Calu3 (cell line): ENCODE measurements around the gene BLOC1S5. TPM values are rescaled to one million over a fixed set of nuclear protein-coding genes. Genes with fewer than 3 reads are reported as not detected.

ENCODE experiments used
- BruUV-seq: library from RNA; stranded (reverse); fragments of 400-500 nt; replicated peaks from 2 replicates; lab custom pipeline; 2021; lab: Mats Ljungman, UMichigan
- CTCF ChIA-PET: fragments of 300-600 bp; sonication (Branson Sonifier 250); formaldehyde crosslinking; loops from one replicate; lab custom pipeline; 2022; ENCODE audit warnings: antibody characterized with exemption; lab: Charles Lee
- DNase-seq: peaks from one replicate; pipeline ENCODE4 v3.0.0; 2022
- H3K27ac Mint-ChIP-seq: one replicate; pipeline ENCODE4 v1.8.0; 2022; ENCODE audit warnings: mixed read lengths; ENCODE audit not compliant: unreplicated experiment
- H3K27me3 Mint-ChIP-seq: one replicate; pipeline ENCODE4 v1.8.0; 2022; ENCODE audit warnings: mixed read lengths; ENCODE audit not compliant: unreplicated experiment
- H3K36me3 Mint-ChIP-seq: one replicate; pipeline ENCODE4 v1.8.0; 2022; ENCODE audit warnings: mild to moderate bottlenecking, moderate library complexity, mixed read lengths; ENCODE audit not compliant: insufficient read depth, unreplicated experiment
- H3K4me1 Mint-ChIP-seq: one replicate; pipeline ENCODE4 v1.8.0; 2022; ENCODE audit warnings: mild to moderate bottlenecking, low read depth, mixed read lengths; ENCODE audit not compliant: unreplicated experiment
- H3K4me3 Mint-ChIP-seq: one replicate; pipeline ENCODE4 v1.8.0; 2022; ENCODE audit warnings: mild to moderate bottlenecking, low read depth, moderate library complexity, mixed read lengths; ENCODE audit not compliant: unreplicated experiment
- H3K9me3 Mint-ChIP-seq: one replicate; pipeline ENCODE4 v1.8.0; 2022; ENCODE audit warnings: low read depth, mixed read lengths; ENCODE audit not compliant: unreplicated experiment
- intact Hi-C: fragments of 100-400 bp; cut with micrococcal nuclease; formaldehyde crosslinking; loops from one replicate; pipeline ENCODE4 v1.10.0; 2022; ENCODE audit not compliant: unreplicated experiment
- total RNA-seq: library from RNA; stranded (reverse); gene quantifications from 2 replicates; pipeline ENCODE4 v1.2.3, GENCODE V29; 2022
- TF ChIP-seq, protein P1 (sequence below): fragments of 200-600 bp; IDR thresholded peaks from one replicate; pipeline ENCODE4 v1.8.0; 2022; ENCODE audit warnings: antibody characterized with exemption; ENCODE audit not compliant: unreplicated experiment

The BLOC1S5 gene
- total RNA-seq, 1 experiment from 2014 or later: 8.0 TPM

DNA sequence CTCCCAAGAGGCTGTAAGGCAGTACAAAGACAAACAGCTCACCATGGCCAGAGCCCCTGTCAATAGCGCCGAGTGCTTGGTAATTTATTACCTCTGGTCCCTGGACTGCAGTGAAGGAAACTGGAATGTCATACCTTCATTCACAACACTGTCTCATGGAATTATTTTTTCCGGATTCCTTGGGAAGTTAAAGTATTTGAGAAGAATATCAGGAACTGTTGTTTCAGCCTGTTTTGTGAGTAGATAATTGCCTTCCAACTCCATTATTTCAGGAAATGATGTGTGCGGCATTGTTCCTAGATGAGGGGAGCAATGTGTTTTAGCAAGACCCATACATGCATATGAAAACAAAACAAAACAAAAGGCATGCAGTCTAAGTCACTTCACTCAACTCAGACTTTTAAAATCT, 64.0 kb downstream of the BLOC1S5 start:
- TF ChIP-seq, protein P1, sequence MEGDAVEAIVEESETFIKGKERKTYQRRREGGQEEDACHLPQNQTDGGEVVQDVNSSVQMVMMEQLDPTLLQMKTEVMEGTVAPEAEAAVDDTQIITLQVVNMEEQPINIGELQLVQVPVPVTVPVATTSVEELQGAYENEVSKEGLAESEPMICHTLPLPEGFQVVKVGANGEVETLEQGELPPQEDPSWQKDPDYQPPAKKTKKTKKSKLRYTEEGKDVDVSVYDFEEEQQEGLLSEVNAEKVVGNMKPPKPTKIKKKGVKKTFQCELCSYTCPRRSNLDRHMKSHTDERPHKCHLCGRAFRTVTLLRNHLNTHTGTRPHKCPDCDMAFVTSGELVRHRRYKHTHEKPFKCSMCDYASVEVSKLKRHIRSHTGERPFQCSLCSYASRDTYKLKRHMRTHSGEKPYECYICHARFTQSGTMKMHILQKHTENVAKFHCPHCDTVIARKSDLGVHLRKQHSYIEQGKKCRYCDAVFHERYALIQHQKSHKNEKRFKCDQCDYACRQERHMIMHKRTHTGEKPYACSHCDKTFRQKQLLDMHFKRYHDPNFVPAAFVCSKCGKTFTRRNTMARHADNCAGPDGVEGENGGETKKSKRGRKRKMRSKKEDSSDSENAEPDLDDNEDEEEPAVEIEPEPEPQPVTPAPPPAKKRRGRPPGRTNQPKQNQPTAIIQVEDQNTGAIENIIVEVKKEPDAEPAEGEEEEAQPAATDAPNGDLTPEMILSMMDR: no peak
- H3K9me3 Mint-ChIP-seq: no peaks in the 10 kb centered on the region
- H3K36me3 Mint-ChIP-seq: no peaks in the 10 kb centered on the region
- H3K4me1 Mint-ChIP-seq: no peaks in the 10 kb centered on the region
- no peak overlapping the region for H3K4me3 Mint-ChIP-seq
- no peak overlapping the region for H3K27ac Mint-ChIP-seq
- intact Hi-C loops: no loop called here
- no TSS peak for BruUV-seq
- no peak for DNase-seq
- no peaks in the 10 kb centered on the region for H3K27me3 Mint-ChIP-seq
- CTCF ChIA-PET: no interaction called here

DNA sequence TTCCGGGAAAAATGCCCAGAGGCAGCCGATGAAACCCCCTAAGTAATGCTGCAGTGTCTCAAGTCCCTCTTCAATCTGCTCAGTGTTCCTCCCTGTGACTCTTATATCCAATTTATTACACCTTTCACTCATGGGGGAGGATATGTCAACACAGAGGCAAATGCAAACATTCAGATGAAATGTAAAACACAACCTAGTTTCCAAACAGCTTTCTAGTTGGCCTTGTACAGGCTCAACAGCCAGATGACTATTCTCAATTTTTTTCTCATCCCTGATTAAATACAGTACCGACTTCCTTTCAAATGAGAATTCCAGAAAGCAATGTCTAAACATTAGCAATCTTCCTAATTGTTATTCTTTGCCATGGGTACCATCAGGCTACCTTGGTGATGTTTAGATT, 65.0 kb downstream of the BLOC1S5 start:
- H3K4me3 Mint-ChIP-seq: no peak overlapping the region
- no peaks in the 10 kb centered on the region for H3K4me1 Mint-ChIP-seq
- TF ChIP-seq, protein P1: no peak
- intact Hi-C loops: loop anchor here (10.0 kb wide), 2 partner anchors 184 to 384 kb away; no protein-coding TSS in a partner anchor
- no peak for DNase-seq
- no peaks in the 10 kb centered on the region for H3K36me3 Mint-ChIP-seq
- H3K27ac Mint-ChIP-seq: no peak overlapping the region
- BruUV-seq: no TSS peak
- no peaks in the 10 kb centered on the region for H3K9me3 Mint-ChIP-seq
- H3K27me3 Mint-ChIP-seq: no peaks in the 10 kb centered on the region
- CTCF ChIA-PET: no interaction called here

GRCh38 chr6:7998103-7998725, 66.0 kb downstream of the BLOC1S5 start:
- no peak for DNase-seq
- Mint-ChIP-seq H3K9me3 (no peaks in the 10 kb centered on the region), H3K4me3 (no peak overlapping the region), H3K36me3 (no peaks in the 10 kb centered on the region), H3K27me3 (no peaks in the 10 kb centered on the region), H3K4me1 (no peaks in the 10 kb centered on the region), H3K27ac (no peak overlapping the region)
- BruUV-seq: no TSS peak
- CTCF ChIA-PET: no interaction called here
- TF ChIP-seq, protein P1: no peak
- intact Hi-C loops: loop anchor here (10.0 kb wide), 2 partner anchors 183 to 383 kb away; no protein-coding TSS in a partner anchor

- H3K9me3 Mint-ChIP-seq: no peaks in the 10 kb centered on the region
- BruUV-seq: no TSS peak
- CTCF ChIA-PET: no interaction called here
- H3K4me1 Mint-ChIP-seq: no peaks in the 10 kb centered on the region
- intact Hi-C loops: loop anchor here (10.0 kb wide), 2 partner anchors 182 to 382 kb away; no protein-coding TSS in a partner anchor
- no peak overlapping the region for H3K4me3 Mint-ChIP-seq
- H3K27me3 Mint-ChIP-seq: no peaks in the 10 kb centered on the region
- DNase-seq: no peak
- no peaks in the 10 kb centered on the region for H3K36me3 Mint-ChIP-seq
- TF ChIP-seq, protein P1: no peak
- H3K27ac Mint-ChIP-seq: no peak overlapping the region
Measured at GRCh38 chr6:7997286-7997685, 66.9 kb downstream of the BLOC1S5 start.
